ENCODE measurements around the gene EML4. TPM values are rescaled to one million over a fixed set of nuclear protein-coding genes. Genes with fewer than 3 reads are reported as not detected.

EML4 gene
- total RNA-seq, 1 donor from 2014 or later = 95.8 TPM

DNA sequence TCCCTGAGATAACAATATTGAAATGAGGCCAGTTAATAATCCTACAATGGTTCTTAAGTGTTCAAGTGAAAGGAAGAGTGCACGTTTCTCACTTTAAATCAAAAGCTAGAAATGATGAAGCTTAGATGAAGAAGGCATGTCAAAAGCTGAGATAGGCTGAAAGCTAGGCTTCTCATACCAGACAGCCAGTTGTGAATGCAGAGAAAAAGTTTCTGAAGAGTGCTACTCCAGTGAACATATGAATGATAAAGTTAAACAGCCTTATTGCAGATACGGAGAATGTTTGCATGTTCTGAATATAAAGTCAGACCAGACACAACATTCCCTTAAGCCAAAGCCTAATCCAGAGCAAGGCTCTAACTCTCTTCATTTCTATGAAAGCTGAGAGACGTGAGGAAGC, 51.4 kb downstream of the EML4 start:
- peaks cover 39% of the 10 kb centered on the region for H3K36me3 Mint-ChIP-seq (ENCODE audit: low read depth)
- H3K27ac Mint-ChIP-seq = peak overlapping the region; percentile 57
- peaks cover 72% of the 10 kb centered on the region for H3K4me1 Mint-ChIP-seq
- ATAC-seq (ENCODE audit: low read depth) (no peak), DNase-seq (no peak)
- TF ChIP-seq, protein P1, sequence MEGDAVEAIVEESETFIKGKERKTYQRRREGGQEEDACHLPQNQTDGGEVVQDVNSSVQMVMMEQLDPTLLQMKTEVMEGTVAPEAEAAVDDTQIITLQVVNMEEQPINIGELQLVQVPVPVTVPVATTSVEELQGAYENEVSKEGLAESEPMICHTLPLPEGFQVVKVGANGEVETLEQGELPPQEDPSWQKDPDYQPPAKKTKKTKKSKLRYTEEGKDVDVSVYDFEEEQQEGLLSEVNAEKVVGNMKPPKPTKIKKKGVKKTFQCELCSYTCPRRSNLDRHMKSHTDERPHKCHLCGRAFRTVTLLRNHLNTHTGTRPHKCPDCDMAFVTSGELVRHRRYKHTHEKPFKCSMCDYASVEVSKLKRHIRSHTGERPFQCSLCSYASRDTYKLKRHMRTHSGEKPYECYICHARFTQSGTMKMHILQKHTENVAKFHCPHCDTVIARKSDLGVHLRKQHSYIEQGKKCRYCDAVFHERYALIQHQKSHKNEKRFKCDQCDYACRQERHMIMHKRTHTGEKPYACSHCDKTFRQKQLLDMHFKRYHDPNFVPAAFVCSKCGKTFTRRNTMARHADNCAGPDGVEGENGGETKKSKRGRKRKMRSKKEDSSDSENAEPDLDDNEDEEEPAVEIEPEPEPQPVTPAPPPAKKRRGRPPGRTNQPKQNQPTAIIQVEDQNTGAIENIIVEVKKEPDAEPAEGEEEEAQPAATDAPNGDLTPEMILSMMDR (IDR thresholded peaks at IDR 0.05) = no peak
- ChIA-PET POLR2A (interaction anchor here (1.2 kb wide), 1 partner anchor 14 kb away, joined by 3 read pairs; no protein-coding TSS in a partner anchor), CTCF (interaction anchor here (0.9 to 1.1 kb wide), 2 partner anchors 126 to 127 kb away, joined by 3 read pairs; no protein-coding TSS in a partner anchor)
- H3K4me3 Mint-ChIP-seq = no peak overlapping the region
- intact Hi-C loops (cut with micrococcal nuclease) = no loop called here
- H3K27me3 Mint-ChIP-seq = no peaks in the 10 kb centered on the region
- H3K9me3 Mint-ChIP-seq = no peaks in the 10 kb centered on the region

DNA sequence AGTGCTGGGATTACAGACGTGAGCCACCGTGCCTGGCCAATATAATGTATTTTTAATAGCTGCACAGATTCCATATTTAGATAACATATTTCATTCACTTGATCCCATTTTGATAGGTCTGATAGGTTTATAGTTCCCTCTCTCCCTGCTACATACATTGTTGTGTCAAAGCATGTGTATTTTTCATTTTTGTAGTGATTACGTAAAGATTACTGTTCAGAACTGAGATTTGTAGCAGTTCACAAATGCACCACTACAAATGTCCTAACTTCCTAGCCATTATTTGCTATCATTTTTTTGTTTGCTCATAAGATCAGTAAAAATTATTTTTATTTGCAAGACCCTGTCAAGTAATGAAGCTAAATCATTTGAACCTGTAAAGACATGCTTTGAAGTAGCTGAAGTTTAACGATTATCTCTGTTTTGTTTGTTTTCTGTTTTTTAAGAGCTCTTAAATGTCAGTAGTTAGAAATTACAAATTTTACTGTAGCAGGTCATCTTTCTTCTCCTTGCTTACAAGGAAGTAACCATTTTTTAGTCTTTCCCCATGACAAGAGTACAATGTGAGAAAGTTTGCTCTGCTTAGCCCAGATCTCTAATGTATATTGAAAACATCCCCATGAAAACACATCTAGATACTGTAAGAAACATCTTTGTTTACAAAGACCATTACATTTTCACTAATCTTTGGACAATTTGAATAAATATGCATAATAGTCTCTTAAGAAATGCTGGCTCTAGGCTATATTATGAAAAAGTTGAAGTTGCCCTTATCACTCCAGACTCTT, 54.1 kb downstream of the EML4 start:
- H3K9me3 Mint-ChIP-seq = no peaks in the 10 kb centered on the region
- H3K36me3 Mint-ChIP-seq (ENCODE audit: low read depth) = peaks cover 43% of the 10 kb centered on the region
- CTCF ChIA-PET = no interaction called here
- intact Hi-C loops (cut with micrococcal nuclease) = no loop called here
- TF ChIP-seq, protein P1 (IDR thresholded peaks at IDR 0.05) = no peak
- no peak for DNase-seq
- no peak for ATAC-seq (ENCODE audit: low read depth)
- H3K4me3 Mint-ChIP-seq = no peak overlapping the region
- H3K27ac Mint-ChIP-seq = peak overlapping the region; percentile 2
- H3K27me3 Mint-ChIP-seq = no peaks in the 10 kb centered on the region
- POLR2A ChIA-PET = no interaction called here
- H3K4me1 Mint-ChIP-seq = peaks cover 66% of the 10 kb centered on the region

DNA sequence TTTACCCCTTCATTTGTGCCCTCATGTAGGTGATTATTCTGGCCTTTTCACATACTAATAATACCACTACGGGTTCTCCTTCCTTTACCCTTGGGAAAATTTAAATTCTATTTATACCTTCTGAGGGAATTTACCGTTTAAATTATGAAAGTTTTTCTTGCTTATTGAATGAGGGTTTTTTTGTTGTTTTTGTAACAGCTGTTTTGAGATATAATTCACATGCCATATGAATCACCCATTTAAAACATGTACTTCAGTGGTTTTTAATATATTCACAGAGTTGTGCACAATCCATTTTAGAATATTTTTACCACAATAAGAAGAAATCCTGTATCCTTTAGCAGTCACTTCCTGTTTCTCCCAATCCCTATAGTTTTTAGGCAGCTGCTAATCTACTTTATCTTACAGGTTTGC, 54.7 kb downstream of the EML4 start:
- Mint-ChIP-seq H3K4me3 (no peak overlapping the region), H3K27ac (peak overlapping the region; percentile 27), H3K9me3 (no peaks in the 10 kb centered on the region), H3K27me3 (no peaks in the 10 kb centered on the region), H3K4me1 (peaks cover 65% of the 10 kb centered on the region), H3K36me3 (ENCODE audit: low read depth) (peaks cover 39% of the 10 kb centered on the region)
- intact Hi-C loops (cut with micrococcal nuclease) = no loop called here
- DNase-seq (no peak), ATAC-seq (ENCODE audit: low read depth) (no peak)
- TF ChIP-seq, protein P1 (IDR thresholded peaks at IDR 0.05) = no peak
- ChIA-PET POLR2A (no interaction called here), CTCF (no interaction called here)

DNA sequence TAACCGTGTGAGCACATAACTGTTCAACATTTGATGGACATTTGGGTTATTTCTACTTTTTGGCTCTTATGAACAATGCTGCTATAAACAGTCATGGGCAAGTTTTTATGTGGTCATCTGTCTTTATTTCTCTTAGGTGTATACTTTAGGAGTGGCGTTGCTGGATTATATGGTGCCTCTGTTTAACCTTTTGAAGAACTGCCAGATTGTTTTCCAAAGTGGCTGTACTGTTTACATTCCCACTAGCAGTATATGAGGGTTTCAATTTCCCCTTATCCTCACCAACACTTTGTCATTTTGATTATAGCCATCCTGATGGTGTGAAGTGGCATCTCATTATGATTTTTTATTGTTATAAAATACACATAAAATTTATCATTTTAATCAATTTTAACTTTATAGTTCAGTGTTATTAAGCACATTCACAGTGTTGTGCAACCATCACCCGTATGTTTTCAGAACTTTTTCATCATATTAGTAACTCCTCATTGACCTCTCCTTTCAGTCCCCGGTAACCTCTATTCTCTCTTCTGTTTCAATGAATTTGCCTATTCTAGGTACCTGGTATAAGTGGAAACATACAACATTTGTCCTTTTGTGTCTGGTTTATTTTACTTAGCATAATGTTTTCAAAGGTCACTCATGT, 55.4 kb downstream of the EML4 start:
- H3K9me3 Mint-ChIP-seq = no peaks in the 10 kb centered on the region
- CTCF ChIA-PET = no interaction called here
- H3K27me3 Mint-ChIP-seq = no peaks in the 10 kb centered on the region
- ATAC-seq (ENCODE audit: low read depth) (no peak), DNase-seq (no peak)
- H3K4me3 Mint-ChIP-seq = no peak overlapping the region
- TF ChIP-seq, protein P1 (IDR thresholded peaks at IDR 0.05) = no peak
- no peak overlapping the region for H3K27ac Mint-ChIP-seq
- intact Hi-C loops (cut with micrococcal nuclease) = no loop called here
- POLR2A ChIA-PET = no interaction called here
- peaks cover 37% of the 10 kb centered on the region for H3K36me3 Mint-ChIP-seq (ENCODE audit: low read depth)
- H3K4me1 Mint-ChIP-seq = peaks cover 65% of the 10 kb centered on the region

DNA sequence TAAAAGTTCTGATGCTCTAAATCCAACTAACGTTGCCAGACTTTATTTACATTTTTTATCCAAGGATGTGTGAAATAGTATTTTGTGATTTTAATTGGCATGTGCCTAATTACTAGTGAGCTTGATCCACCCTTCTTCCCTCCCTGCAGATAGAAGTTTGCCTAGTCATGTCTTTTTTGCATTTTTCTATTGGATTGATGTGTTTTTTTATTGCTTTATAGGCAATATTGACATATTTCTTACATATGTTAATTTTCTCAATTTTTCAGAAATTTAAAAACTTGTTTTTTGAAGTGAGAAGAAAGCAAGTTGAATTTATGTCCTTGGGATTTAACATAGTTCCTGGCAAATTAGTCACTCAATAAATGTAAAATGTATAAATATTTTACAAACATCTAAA, 56.4 kb downstream of the EML4 start:
- ChIA-PET POLR2A (no interaction called here), CTCF (no interaction called here)
- intact Hi-C loops (cut with micrococcal nuclease) = no loop called here
- H3K36me3 Mint-ChIP-seq (ENCODE audit: low read depth) = peaks cover 31% of the 10 kb centered on the region
- no peaks in the 10 kb centered on the region for H3K27me3 Mint-ChIP-seq
- no peak overlapping the region for H3K27ac Mint-ChIP-seq
- H3K4me3 Mint-ChIP-seq = no peak overlapping the region
- H3K9me3 Mint-ChIP-seq = no peaks in the 10 kb centered on the region
- ATAC-seq (ENCODE audit: low read depth) = no peak
- no peak for DNase-seq
- TF ChIP-seq, protein P1 (IDR thresholded peaks at IDR 0.05) = no peak
- peaks cover 66% of the 10 kb centered on the region for H3K4me1 Mint-ChIP-seq

Data from activated B cell treated with CpG ODN at 0.5 μM for 24 hours (primary cell).